ENCODE results near the gene RESF1.

The RESF1 gene

GRCh38 chr12:31989571-31990362, 30.6 kb downstream of the RESF1 start:
- H3K36me3 ChIP-seq: peaks cover 0 to 39% (median 27%) of the 10 kb centered on the region in 3 donors
- no peak for DNase-seq
- H3K27me3 ChIP-seq: no peaks in the 10 kb centered on the region
- no peak overlapping the region for H3K4me3 ChIP-seq
- peaks cover 0 to 4% (median 0%) of the 10 kb centered on the region in 3 donors for H3K9me3 ChIP-seq
- intact Hi-C loops (cut with DNase I; ENCODE audit: low total_unique reads): no loop called here
- H3K27ac ChIP-seq: no peak overlapping the region
- TF ChIP-seq, protein P1, sequence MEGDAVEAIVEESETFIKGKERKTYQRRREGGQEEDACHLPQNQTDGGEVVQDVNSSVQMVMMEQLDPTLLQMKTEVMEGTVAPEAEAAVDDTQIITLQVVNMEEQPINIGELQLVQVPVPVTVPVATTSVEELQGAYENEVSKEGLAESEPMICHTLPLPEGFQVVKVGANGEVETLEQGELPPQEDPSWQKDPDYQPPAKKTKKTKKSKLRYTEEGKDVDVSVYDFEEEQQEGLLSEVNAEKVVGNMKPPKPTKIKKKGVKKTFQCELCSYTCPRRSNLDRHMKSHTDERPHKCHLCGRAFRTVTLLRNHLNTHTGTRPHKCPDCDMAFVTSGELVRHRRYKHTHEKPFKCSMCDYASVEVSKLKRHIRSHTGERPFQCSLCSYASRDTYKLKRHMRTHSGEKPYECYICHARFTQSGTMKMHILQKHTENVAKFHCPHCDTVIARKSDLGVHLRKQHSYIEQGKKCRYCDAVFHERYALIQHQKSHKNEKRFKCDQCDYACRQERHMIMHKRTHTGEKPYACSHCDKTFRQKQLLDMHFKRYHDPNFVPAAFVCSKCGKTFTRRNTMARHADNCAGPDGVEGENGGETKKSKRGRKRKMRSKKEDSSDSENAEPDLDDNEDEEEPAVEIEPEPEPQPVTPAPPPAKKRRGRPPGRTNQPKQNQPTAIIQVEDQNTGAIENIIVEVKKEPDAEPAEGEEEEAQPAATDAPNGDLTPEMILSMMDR (IDR thresholded peaks at IDR 0.05): no peak
- peaks cover 0 to 3% (median 0%) of the 10 kb centered on the region in 4 donors for H3K4me1 ChIP-seq

- peaks cover under 1 to 53% (median 38%) of the 10 kb centered on the region in 3 donors for H3K36me3 ChIP-seq
- peaks cover 0 to 3% (median 0%) of the 10 kb centered on the region in 4 donors for H3K4me1 ChIP-seq
- intact Hi-C loops (cut with DNase I; ENCODE audit: low total_unique reads): no loop called here
- no peak overlapping the region for H3K4me3 ChIP-seq
- H3K27me3 ChIP-seq: no peaks in the 10 kb centered on the region
- H3K9me3 ChIP-seq: no peaks in the 10 kb centered on the region
- TF ChIP-seq, protein P1 (IDR thresholded peaks at IDR 0.05): no peak
- H3K27ac ChIP-seq: no peak overlapping the region
- DNase-seq: no peak
Observed at GRCh38 chr12:31991146-31991545, 31.9 kb downstream of the RESF1 start.

DNA sequence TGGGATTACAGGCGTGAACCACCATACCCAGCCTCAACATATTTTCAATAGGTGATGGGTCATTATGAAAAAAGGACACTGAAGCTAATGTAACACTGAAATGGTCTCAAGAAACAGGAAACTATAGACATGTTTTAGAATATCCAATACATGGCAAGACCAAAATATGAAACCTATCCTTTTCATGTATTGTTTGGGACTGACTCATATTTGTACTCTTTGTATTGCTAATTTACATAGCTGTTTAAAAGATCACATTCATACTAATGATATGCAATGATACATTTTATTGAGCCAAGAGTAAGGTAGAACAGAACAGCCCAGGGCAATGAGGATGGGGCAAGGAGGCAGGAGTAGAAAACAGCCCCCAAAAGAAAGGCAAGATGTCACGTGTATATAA, 32.6 kb downstream of the RESF1 start:
- DNase-seq: no peak
- TF ChIP-seq, protein P1 (IDR thresholded peaks at IDR 0.05): no peak
- no peaks in the 10 kb centered on the region for H3K27me3 ChIP-seq
- H3K27ac ChIP-seq: no peak overlapping the region
- no peak overlapping the region for H3K4me3 ChIP-seq
- H3K36me3 ChIP-seq: peaks cover 7 to 60% (median 43%) of the 10 kb centered on the region in 3 donors
- intact Hi-C loops (cut with DNase I; ENCODE audit: low total_unique reads): no loop called here
- peaks cover 0 to 3% (median 0%) of the 10 kb centered on the region in 4 donors for H3K4me1 ChIP-seq
- H3K9me3 ChIP-seq: no peaks in the 10 kb centered on the region

DNA sequence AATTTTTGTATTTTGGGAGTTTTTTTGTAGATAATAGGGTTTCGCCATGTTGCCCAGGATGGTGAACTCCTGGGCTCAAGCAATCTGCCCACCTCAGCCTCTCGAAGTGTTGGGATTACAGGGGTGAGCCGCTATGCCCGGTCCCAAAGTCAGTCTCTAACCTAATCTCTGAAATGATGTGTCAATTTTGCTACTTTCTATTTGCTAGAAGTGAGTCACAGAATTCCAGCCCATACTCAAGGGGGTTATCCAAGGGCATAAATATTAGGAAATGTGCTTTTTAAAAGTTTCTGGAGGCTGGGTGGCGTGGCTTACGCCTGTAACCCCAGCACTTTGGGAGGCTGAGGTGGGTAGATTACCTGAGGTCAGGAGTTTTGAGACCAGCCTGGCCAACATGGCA, 40.5 kb downstream of the RESF1 start:
- DNase-seq: no peak
- intact Hi-C loops (cut with DNase I; ENCODE audit: low total_unique reads): no loop called here
- Histone ChIP-seq H3K4me1 (peaks cover 0 to 12% (median 3%) of the 10 kb centered on the region in 4 donors), H3K27ac (no peak overlapping the region), H3K4me3 (no peak overlapping the region), H3K27me3 (no peaks in the 10 kb centered on the region), H3K36me3 (peaks cover 37 to 70% (median 61%) of the 10 kb centered on the region in 3 donors), H3K9me3 (no peaks in the 10 kb centered on the region)
- TF ChIP-seq, protein P1 (IDR thresholded peaks at IDR 0.05): no peak

DNA sequence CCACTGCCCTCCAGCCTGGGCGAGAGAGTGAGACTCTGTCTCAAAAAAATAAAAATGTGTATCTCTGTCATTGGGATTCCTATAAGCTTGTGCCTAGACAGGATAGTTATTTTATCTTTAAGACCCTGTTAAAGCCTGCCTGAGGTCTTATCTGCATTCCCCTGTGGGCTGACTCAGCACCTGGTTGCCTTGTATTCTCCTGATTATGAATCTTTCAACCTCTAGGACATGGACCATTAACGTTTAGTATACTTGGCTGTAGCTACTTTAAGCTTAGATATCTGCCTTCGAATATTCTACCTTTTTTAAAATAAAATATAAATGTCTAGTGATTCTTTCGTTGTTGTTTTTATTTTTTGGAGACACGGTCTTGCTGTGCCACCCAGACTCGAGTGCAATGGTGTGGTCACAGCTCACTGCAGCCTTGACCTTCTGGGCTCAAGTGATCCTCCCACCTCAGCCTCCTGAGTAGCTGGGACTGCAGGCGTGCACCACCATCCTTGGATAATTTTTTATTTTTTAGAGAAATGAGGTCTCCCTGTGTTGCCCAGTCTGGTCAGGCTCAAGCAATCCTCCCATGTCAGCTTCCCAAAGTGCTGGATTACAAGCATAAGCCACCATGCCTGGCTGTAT, 41.3 kb downstream of the RESF1 start:
- Histone ChIP-seq H3K36me3 (peaks cover 37 to 62% (median 58%) of the 10 kb centered on the region in 3 donors), H3K27ac (no peak overlapping the region), H3K4me1 (peaks cover 0 to 12% (median 3%) of the 10 kb centered on the region in 4 donors), H3K27me3 (no peaks in the 10 kb centered on the region), H3K9me3 (no peaks in the 10 kb centered on the region), H3K4me3 (no peak overlapping the region)
- DNase-seq: no peak
- intact Hi-C loops (cut with DNase I; ENCODE audit: low total_unique reads): no loop called here
- TF ChIP-seq, protein P1 (IDR thresholded peaks at IDR 0.05): no peak

All from tibial artery (tissue), 4 donors.